Measurements from ENCODE around the gene ZNF267.
"Not testable (repeated sequence)": the region's sequence is repeated elsewhere in the genome, so short reads cannot be mapped to it uniquely, and the experiment has no call there.

Gene ZNF267

GRCh38 chr16:31873556-31874365 lies at the start of gene ZNF267:
TSS of gene ZNF267 (plus strand) at chr16:31873807. CDS start at chr16:31873967, 160 bp downstream.
- in situ Hi-C loops (cut with MboI; ENCODE audit: low sequenced_read_pairs): loop anchor here (10.0 to 25.0 kb wide), 3 partner anchors 419 to 919 kb away; partner anchors contain the start of genes ARMC5, PRSS53, SETD1A and VKORC1

GRCh38 chr16:31833047-31833446 lies 40.6 kb upstream of the ZNF267 start:
- in situ Hi-C loops (cut with MboI; ENCODE audit: low sequenced_read_pairs): no loop called here

- in situ Hi-C loops (cut with MboI; ENCODE audit: low sequenced_read_pairs): not testable (repeated sequence)
These were observed 37.2 kb upstream of the ZNF267 start for GRCh38 chr16:31836396-31836795.

GRCh38 chr16:31842864-31843263 lies 30.7 kb upstream of the ZNF267 start:
- in situ Hi-C loops (cut with MboI; ENCODE audit: low sequenced_read_pairs): no loop called here

GRCh38 chr16:31848572-31848971 lies 25.0 kb upstream of the ZNF267 start:
- in situ Hi-C loops (cut with MboI; ENCODE audit: low sequenced_read_pairs): not testable (repeated sequence)

- in situ Hi-C loops (cut with MboI; ENCODE audit: low sequenced_read_pairs): loop anchor here (25.0 kb wide), 1 partner anchor 766 kb away; the partner anchor contains the start of genes PRSS53 and VKORC1
These were observed 20.3 kb upstream of the ZNF267 start for GRCh38 chr16:31853291-31853690.

GRCh38 chr16:31860508-31860907 lies 13.1 kb upstream of the ZNF267 start:
- in situ Hi-C loops (cut with MboI; ENCODE audit: low sequenced_read_pairs): loop anchor here (25.0 kb wide), 1 partner anchor 773 kb away; the partner anchor contains the start of genes PRSS53 and VKORC1

- in situ Hi-C loops (cut with MboI; ENCODE audit: low sequenced_read_pairs): loop anchor here (25.0 kb wide), 1 partner anchor 774 kb away; the partner anchor contains the start of genes PRSS53 and VKORC1
These were observed 12.2 kb upstream of the ZNF267 start for GRCh38 chr16:31861455-31861854.

GRCh38 chr16:31862761-31863160 lies 10.8 kb upstream of the ZNF267 start:
- in situ Hi-C loops (cut with MboI; ENCODE audit: low sequenced_read_pairs): loop anchor here (25.0 kb wide), 1 partner anchor 775 kb away; the partner anchor contains the start of genes PRSS53 and VKORC1

- in situ Hi-C loops (cut with MboI; ENCODE audit: low sequenced_read_pairs): loop anchor here (25.0 kb wide), 1 partner anchor 781 kb away; the partner anchor contains the start of genes PRSS53 and VKORC1
These were observed 5.4 kb upstream of the ZNF267 start for GRCh38 chr16:31868164-31868563.

- in situ Hi-C loops (cut with MboI; ENCODE audit: low sequenced_read_pairs): loop anchor here (25.0 kb wide), 1 partner anchor 781 kb away; the partner anchor contains the start of genes PRSS53 and VKORC1
These were observed 4.9 kb upstream of the ZNF267 start for GRCh38 chr16:31868691-31869167.

- in situ Hi-C loops (cut with MboI; ENCODE audit: low sequenced_read_pairs): loop anchor here (10.0 to 25.0 kb wide), 3 partner anchors 415 to 915 kb away; partner anchors contain the start of genes ARMC5, PRSS53, SETD1A and VKORC1
These were observed 4.0 kb upstream of the ZNF267 start for GRCh38 chr16:31869511-31870201.

GRCh38 chr16:31870809-31871208 lies 2.8 kb upstream of the ZNF267 start:
- in situ Hi-C loops (cut with MboI; ENCODE audit: low sequenced_read_pairs): loop anchor here (10.0 to 25.0 kb wide), 3 partner anchors 416 to 916 kb away; partner anchors contain the start of genes ARMC5, PRSS53, SETD1A and VKORC1

GRCh38 chr16:31871510-31871909 lies 2.1 kb upstream of the ZNF267 start:
- in situ Hi-C loops (cut with MboI; ENCODE audit: low sequenced_read_pairs): loop anchor here (10.0 to 25.0 kb wide), 3 partner anchors 417 to 917 kb away; partner anchors contain the start of genes ARMC5, PRSS53, SETD1A and VKORC1

- in situ Hi-C loops (cut with MboI; ENCODE audit: low sequenced_read_pairs): loop anchor here (10.0 to 25.0 kb wide), 3 partner anchors 417 to 917 kb away; partner anchors contain the start of genes ARMC5, PRSS53, SETD1A and VKORC1
These were observed 1.4 kb upstream of the ZNF267 start for GRCh38 chr16:31872201-31872600.

GRCh38 chr16:31874366-31875111 lies 932 bp downstream of the ZNF267 start:
- in situ Hi-C loops (cut with MboI; ENCODE audit: low sequenced_read_pairs): loop anchor here (10.0 to 25.0 kb wide), 3 partner anchors 420 to 920 kb away; partner anchors contain the start of genes ARMC5, PRSS53, SETD1A and VKORC1

- in situ Hi-C loops (cut with MboI; ENCODE audit: low sequenced_read_pairs): loop anchor here (10.0 kb wide), 2 partner anchors 420 to 920 kb away; partner anchors contain the start of genes ARMC5 and SETD1A
These were observed 1.7 kb downstream of the ZNF267 start for GRCh38 chr16:31875112-31875803.

- in situ Hi-C loops (cut with MboI; ENCODE audit: low sequenced_read_pairs): loop anchor here (10.0 kb wide), 2 partner anchors 421 to 921 kb away; partner anchors contain the start of genes ARMC5 and SETD1A
These were observed 2.4 kb downstream of the ZNF267 start for GRCh38 chr16:31875928-31876547.

Data from HL-60/S4 treated with retinoic acid at 250 ng/mL for 4 days and 3 days (cell line).